ENCODE results near the gene B4GALNT1. TPM values are rescaled to one million over a fixed set of nuclear protein-coding genes. Genes with fewer than 3 reads are reported as not detected.
A peak's percentile ranks its signal among the peaks of the same experiment; 100 is the strongest.

Gene B4GALNT1
- total RNA-seq, 2 donors from 2014 or later, result 0.32 to 0.88 TPM

GRCh38 chr12:57609101-57609780 lies 23.8 kb downstream of the B4GALNT1 start:
- no peak overlapping the region for H3K4me3 ChIP-seq
- H3K27ac ChIP-seq, result peak overlapping the region; percentile 36
- intact Hi-C loops (cut with DNase I), result no loop called here
- H3K9me3 ChIP-seq, result no peaks in the 10 kb centered on the region
- no peak overlapping the region for H3K9ac ChIP-seq (ENCODE audit: low read depth in 2 of 2, low read length in 2 of 2)
- no peak for DNase-seq
- no peak for TF ChIP-seq CTCF (IDR thresholded peaks at IDR 0.05)
- peaks cover 24% of the 10 kb centered on the region for H3K27me3 ChIP-seq
- no peaks in the 10 kb centered on the region for H3K4me1 ChIP-seq
- H3K36me3 ChIP-seq, result no peaks in the 10 kb centered on the region

DNA sequence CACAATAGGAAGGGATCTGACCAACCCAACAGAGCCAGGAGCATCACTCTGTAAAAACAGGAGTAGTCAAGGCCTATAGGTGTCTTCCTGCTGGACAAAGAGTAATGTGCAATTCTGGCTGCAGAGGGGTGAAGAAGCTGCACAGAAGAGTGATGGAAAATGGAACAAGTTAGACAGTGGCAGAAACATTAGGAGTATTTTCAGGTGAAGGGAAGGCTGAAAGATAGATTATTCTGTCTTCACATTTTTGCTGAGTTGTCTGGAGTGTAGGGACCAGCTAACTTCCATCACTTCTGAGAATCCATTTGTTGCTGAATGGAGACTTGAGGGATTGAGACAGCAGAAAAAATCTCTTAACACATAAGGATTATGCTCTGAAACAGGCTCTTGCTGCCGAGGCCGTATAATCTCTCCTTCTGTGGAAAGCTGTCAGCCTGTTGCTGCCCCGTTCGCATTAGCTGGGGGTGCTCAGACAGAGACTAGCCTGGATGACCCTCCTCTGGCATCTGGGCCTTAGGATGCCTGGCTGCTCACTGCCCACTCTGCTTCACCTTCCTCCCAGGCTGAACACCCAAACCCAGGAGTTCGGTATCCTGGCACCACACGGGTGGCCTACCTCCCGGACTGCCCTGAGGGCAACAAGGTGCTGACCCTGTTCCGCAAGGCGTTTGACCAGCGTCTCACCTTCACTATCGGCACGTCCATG lies 24.9 kb downstream of the B4GALNT1 start:
- DNase-seq, result no peak
- intact Hi-C loops (cut with DNase I), result no loop called here
- H3K27ac ChIP-seq, result no peak overlapping the region
- H3K4me1 ChIP-seq, result no peaks in the 10 kb centered on the region
- H3K4me3 ChIP-seq, result no peak overlapping the region
- peaks cover 24% of the 10 kb centered on the region for H3K27me3 ChIP-seq
- H3K9ac ChIP-seq (ENCODE audit: low read depth in 2 of 2, low read length in 2 of 2), result no peak overlapping the region
- no peak for TF ChIP-seq CTCF (IDR thresholded peaks at IDR 0.05)
- H3K36me3 ChIP-seq, result no peaks in the 10 kb centered on the region
- no peaks in the 10 kb centered on the region for H3K9me3 ChIP-seq

DNA sequence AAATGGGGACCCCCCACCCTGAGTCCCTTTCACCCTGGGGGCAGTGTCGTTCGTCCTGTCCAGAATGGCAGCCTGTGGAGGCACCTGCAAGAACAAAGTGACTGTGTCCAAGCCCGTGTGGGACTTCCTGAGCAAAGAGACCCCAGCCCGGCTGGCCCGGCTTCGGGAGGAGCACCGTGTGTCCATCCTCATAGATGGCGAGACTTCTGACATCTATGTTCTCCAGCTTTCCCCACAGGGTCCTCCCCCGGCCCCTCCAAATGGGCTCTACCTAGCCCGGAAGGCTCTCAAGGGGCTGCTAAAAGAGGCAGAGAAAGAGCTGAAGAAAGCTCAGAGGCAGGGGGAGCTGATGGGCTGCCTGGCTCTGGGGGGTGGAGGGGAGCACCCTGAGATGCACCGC lies 26.2 kb downstream of the B4GALNT1 start:
- no peak overlapping the region for H3K27ac ChIP-seq
- no peak overlapping the region for H3K4me3 ChIP-seq
- peaks cover 12% of the 10 kb centered on the region for H3K27me3 ChIP-seq
- intact Hi-C loops (cut with DNase I), result no loop called here
- H3K36me3 ChIP-seq, result no peaks in the 10 kb centered on the region
- no peaks in the 10 kb centered on the region for H3K4me1 ChIP-seq
- TF ChIP-seq CTCF (IDR thresholded peaks at IDR 0.05), result no peak
- DNase-seq, result no peak
- H3K9ac ChIP-seq (ENCODE audit: low read depth in 2 of 2, low read length in 2 of 2), result no peak overlapping the region
- no peaks in the 10 kb centered on the region for H3K9me3 ChIP-seq

DNA sequence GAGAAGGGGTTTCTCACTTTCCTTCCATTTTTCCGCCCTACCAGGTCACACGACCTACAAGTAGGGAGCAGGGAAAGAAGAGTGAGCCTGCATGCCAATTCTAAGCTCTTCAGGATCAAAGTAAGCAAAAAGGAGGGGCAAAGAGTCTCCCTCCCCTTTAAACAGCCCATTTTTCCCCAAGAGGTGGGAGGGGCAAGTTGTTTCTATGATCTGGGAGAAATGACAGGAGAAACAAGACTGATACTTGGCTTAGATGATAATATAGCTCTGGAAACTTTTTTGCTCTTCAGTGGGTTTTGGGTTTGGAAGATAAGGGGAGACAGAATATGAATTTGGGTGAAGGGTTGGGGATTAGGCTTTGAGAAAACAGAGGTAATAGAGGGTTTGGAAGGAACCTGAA lies 26.6 kb downstream of the B4GALNT1 start:
- no peak overlapping the region for H3K27ac ChIP-seq
- H3K36me3 ChIP-seq, result no peaks in the 10 kb centered on the region
- no peak overlapping the region for H3K4me3 ChIP-seq
- H3K9ac ChIP-seq (ENCODE audit: low read depth in 2 of 2, low read length in 2 of 2), result no peak overlapping the region
- intact Hi-C loops (cut with DNase I), result no loop called here
- no peak for TF ChIP-seq CTCF (IDR thresholded peaks at IDR 0.05)
- peaks cover 8% of the 10 kb centered on the region for H3K27me3 ChIP-seq
- H3K9me3 ChIP-seq, result no peaks in the 10 kb centered on the region
- no peak for DNase-seq
- H3K4me1 ChIP-seq, result no peaks in the 10 kb centered on the region

DNA sequence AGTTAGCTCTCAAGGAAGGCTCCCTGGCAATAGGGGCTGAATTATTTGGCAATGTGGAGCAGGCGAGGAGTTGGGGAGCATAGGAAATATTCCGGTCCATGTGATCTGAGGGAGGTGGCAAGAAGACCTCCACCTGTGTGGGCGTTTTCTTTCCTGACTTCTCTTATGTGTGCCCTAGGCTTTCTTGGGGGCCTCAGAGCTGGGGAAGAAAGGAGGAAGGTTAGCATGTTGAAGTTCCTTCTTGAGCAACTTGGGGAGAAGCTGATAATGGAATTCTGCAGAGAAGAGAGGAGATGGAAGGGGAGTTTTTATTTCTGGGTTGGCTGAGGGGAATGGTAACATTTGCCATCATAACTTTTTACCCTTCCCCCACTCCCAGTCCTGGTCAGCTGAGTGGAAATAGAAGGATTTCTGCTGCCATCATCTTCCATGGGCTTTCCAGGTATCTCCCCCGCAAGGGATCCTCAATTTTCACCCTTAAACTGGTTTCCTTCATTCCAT lies 27.1 kb downstream of the B4GALNT1 start:
- Histone ChIP-seq H3K27me3 (peaks cover 3% of the 10 kb centered on the region), H3K4me3 (no peak overlapping the region), H3K27ac (no peak overlapping the region), H3K9me3 (no peaks in the 10 kb centered on the region), H3K4me1 (no peaks in the 10 kb centered on the region), H3K9ac (ENCODE audit: low read depth in 2 of 2, low read length in 2 of 2) (no peak overlapping the region), H3K36me3 (no peaks in the 10 kb centered on the region)
- intact Hi-C loops (cut with DNase I), result no loop called here
- TF ChIP-seq CTCF (IDR thresholded peaks at IDR 0.05), result no peak
- no peak for DNase-seq

Measured in colonic mucosa (tissue), 4 donors.